RWPE1 (cell line): ENCODE data around the gene TBCC.

Experiments used
- CTCF ChIA-PET: fragments of 350-600 bp; sonication (Branson Sonifier 250); formaldehyde crosslinking; extraction: SDS; loops from one replicate; lab custom pipeline; 2021; lab: Yijun Ruan, JAX
- POLR2A ChIA-PET: fragments of 400-600 bp; formaldehyde crosslinking; extraction: SDS; loops from one replicate; lab custom pipeline; 2020; ENCODE audit warnings: antibody characterized with exemption; ENCODE audit not compliant: low non-redundant PET; lab: Yijun Ruan, JAX
- DNase-seq: peaks from one replicate; pipeline ENCODE4 v3.0.0; 2012; ENCODE audit warnings: low spot score
- H3K27ac ChIP-seq: fragments of 450-650 bp; 2 replicates; pipeline ENCODE4 v1.5.1; 2017
- CTCF ChIP-seq: fragments of 450-650 bp; conservative IDR thresholded peaks from 2 replicates; pipeline ENCODE4 v1.5.1; 2017; ENCODE audit warnings: low read depth, mild to moderate bottlenecking

The TBCC gene

GRCh38 chr6:42727087-42727611 lies 18.8 kb downstream of the TBCC start:
- ChIA-PET POLR2A (no interaction called here), CTCF (interaction anchor here (0.6 to 2.4 kb wide), 4 partner anchors 17 to 65 kb away, joined by 3 to 15 read pairs (median 4); no protein-coding TSS in a partner anchor)
- peak overlapping the region; percentile 65 for H3K27ac ChIP-seq
- no peak for TF ChIP-seq CTCF
- no peak for DNase-seq

GRCh38 chr6:42726485-42727086 lies 19.3 kb downstream of the TBCC start:
- ChIA-PET CTCF (interaction anchor here (0.6 to 2.4 kb wide), 12 partner anchors 11 to 173 kb away, joined by 3 to 15 read pairs (median 3); partner anchors contain the start of gene TBCC), POLR2A (no interaction called here)
- H3K27ac ChIP-seq: peak overlapping the region; percentile 65
- DNase-seq: peak; percentile 83
- peak; percentile 86 for TF ChIP-seq CTCF

GRCh38 chr6:42726026-42726425 lies 19.9 kb downstream of the TBCC start:
- no peak overlapping the region for H3K27ac ChIP-seq
- TF ChIP-seq CTCF: no peak
- no peak for DNase-seq
- POLR2A ChIA-PET: no interaction called here
- CTCF ChIA-PET: interaction anchor here (0.6 to 2.4 kb wide), 10 partner anchors 10 to 174 kb away, joined by 3 to 15 read pairs (median 3); partner anchors contain the start of gene TBCC

GRCh38 chr6:42724825-42725224 lies 21.1 kb downstream of the TBCC start:
- CTCF ChIA-PET: interaction anchor here (0.6 to 2.4 kb wide), 2 partner anchors 23 to 63 kb away, joined by 3 to 15 read pairs; no protein-coding TSS in a partner anchor
- DNase-seq: no peak
- POLR2A ChIA-PET: no interaction called here

GRCh38 chr6:42722497-42722896 lies 23.4 kb downstream of the TBCC start, which contains the start of gene PRPH2:
Gene PRPH2 (minus strand): TSS chr6:42722597. CDS start chr6:42722334, 263 bp downstream.
- POLR2A ChIA-PET: no interaction called here
- CTCF ChIA-PET: no interaction called here
- DNase-seq: no peak
- TF ChIP-seq CTCF: no peak
- H3K27ac ChIP-seq: no peak within 1 kb of the TSS

More at GRCh38 chr6:42724825-42725224, 21.1 kb downstream of the TBCC start:
- TF ChIP-seq CTCF: no peak
- no peak overlapping the region for H3K27ac ChIP-seq

- H3K27ac ChIP-seq: no peak overlapping the region
- no peak for TF ChIP-seq CTCF
- DNase-seq: peak; percentile 48
- ChIA-PET POLR2A (no interaction called here), CTCF (interaction anchor here (0.7 kb wide), 1 partner anchor 51 kb away, joined by 3 read pairs; no protein-coding TSS in a partner anchor)
These were observed 25.2 kb downstream of the TBCC start for GRCh38 chr6:42720739-42721138.
